GM12878 (cell line): ENCODE results near the gene ZNF775.

Experiments used
- BACH1 ChIP-seq: fragments of 450-650 bp; IDR thresholded peaks from 2 replicates; pipeline ENCODE4 v1.6.1; 2017; ENCODE audit warnings: mild to moderate bottlenecking, borderline replicate concordance
- BHLHE40 ChIP-seq, 2 experiments: fragments of 450-650 bp in 1 of 2; IDR thresholded peaks; 2 replicates each; pipeline ENCODE4 v1.6.1; 2011 to 2017; ENCODE audit warnings: low read depth in 2 of 2, borderline replicate concordance in 1 of 2, improper control_type of control experiment in 1 of 2, low read length in 1 of 2, mild to moderate bottlenecking in 1 of 2
- IRF3 ChIP-seq: fragments of 450-650 bp; IDR thresholded peaks from 2 replicates; pipeline ENCODE4 v1.6.1; 2014; ENCODE audit warnings: mild to moderate bottlenecking
- RAD21 ChIP-seq: IDR thresholded peaks from 2 replicates; pipeline ENCODE4 v1.6.1; 2011; ENCODE audit warnings: mild to moderate bottlenecking, low read depth, low read length, moderate library complexity; ENCODE audit not compliant: insufficient read depth
- SIN3A ChIP-seq: IDR thresholded peaks from 2 replicates; pipeline ENCODE4 v1.6.1; 2012; ENCODE audit warnings: low read depth, low read length, improper control_type of control experiment
- SP1 ChIP-seq: IDR thresholded peaks from one replicate; pipeline ENCODE4 v1.6.1; 2011; ENCODE audit warnings: low read depth, low read length
- TF ChIP-seq, protein P1 (sequence below), 3 experiments: IDR thresholded peaks in 2 of 3; conservative IDR thresholded peaks in 1 of 3; 2 replicates each; pipeline ENCODE4 v1.5.1; 2011; ENCODE audit warnings: low read depth in 3 of 3, low read length in 3 of 3, mild to moderate bottlenecking in 3 of 3, control low read depth in 2 of 3, moderate library complexity in 2 of 3, inconsistent platforms in 1 of 3, mixed read lengths in 1 of 3; ENCODE audit not compliant: control insufficient read depth in 2 of 3, insufficient read depth in 1 of 3; ENCODE audit errors: extremely low read depth in 1 of 3
- TF ChIP-seq, protein P2 (sequence below): IDR thresholded peaks from 2 replicates; pipeline ENCODE4 v1.6.1; 2012; ENCODE audit warnings: low read depth, low read length, improper control_type of control experiment
- TF ChIP-seq, protein P3 (sequence below): IDR thresholded peaks from 2 replicates; pipeline ENCODE4 v1.6.1; 2012; ENCODE audit warnings: low read length, inconsistent platforms

DNA sequence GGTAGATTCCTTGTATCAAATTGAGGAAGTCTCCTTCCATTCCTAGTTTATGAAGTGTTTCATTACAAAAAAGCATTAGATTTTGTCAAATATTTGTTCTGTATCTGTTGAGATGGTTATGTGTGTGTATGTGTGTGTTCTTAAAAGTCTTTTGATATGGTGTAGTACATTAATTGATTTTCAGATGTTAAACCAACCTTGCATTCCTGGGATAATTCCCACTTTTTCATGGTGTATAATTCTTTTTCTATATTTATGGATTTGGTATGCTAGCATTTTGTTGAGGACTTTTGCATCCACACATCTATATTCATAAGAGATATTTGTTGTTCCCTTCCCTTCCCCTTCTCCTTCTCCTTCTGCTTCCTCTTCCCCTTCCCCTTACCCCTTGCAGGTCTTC lies 62.4 kb downstream of the ZNF775 start:
- TF ChIP-seq, protein P1, sequence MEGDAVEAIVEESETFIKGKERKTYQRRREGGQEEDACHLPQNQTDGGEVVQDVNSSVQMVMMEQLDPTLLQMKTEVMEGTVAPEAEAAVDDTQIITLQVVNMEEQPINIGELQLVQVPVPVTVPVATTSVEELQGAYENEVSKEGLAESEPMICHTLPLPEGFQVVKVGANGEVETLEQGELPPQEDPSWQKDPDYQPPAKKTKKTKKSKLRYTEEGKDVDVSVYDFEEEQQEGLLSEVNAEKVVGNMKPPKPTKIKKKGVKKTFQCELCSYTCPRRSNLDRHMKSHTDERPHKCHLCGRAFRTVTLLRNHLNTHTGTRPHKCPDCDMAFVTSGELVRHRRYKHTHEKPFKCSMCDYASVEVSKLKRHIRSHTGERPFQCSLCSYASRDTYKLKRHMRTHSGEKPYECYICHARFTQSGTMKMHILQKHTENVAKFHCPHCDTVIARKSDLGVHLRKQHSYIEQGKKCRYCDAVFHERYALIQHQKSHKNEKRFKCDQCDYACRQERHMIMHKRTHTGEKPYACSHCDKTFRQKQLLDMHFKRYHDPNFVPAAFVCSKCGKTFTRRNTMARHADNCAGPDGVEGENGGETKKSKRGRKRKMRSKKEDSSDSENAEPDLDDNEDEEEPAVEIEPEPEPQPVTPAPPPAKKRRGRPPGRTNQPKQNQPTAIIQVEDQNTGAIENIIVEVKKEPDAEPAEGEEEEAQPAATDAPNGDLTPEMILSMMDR (IDR thresholded peaks at IDR 0.05 in 2 of 3, conservative IDR thresholded peaks at IDR 0.05 in 1 of 3; ENCODE audit: control insufficient read depth in 2 of 3, extremely low read depth in 1 of 3, insufficient read depth in 1 of 3, low read depth in 3 of 3, low read length in 3 of 3), result no peak
- TF ChIP-seq BHLHE40 (IDR thresholded peaks at IDR 0.05; ENCODE audit: borderline replicate concordance in 1 of 2, low read depth in 2 of 2, low read length in 1 of 2), result no peak
- TF ChIP-seq, protein P2, sequence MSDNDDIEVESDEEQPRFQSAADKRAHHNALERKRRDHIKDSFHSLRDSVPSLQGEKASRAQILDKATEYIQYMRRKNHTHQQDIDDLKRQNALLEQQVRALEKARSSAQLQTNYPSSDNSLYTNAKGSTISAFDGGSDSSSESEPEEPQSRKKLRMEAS, result no peak
- no peak for TF ChIP-seq SIN3A
- no peak for TF ChIP-seq RAD21
- TF ChIP-seq, protein P3, sequence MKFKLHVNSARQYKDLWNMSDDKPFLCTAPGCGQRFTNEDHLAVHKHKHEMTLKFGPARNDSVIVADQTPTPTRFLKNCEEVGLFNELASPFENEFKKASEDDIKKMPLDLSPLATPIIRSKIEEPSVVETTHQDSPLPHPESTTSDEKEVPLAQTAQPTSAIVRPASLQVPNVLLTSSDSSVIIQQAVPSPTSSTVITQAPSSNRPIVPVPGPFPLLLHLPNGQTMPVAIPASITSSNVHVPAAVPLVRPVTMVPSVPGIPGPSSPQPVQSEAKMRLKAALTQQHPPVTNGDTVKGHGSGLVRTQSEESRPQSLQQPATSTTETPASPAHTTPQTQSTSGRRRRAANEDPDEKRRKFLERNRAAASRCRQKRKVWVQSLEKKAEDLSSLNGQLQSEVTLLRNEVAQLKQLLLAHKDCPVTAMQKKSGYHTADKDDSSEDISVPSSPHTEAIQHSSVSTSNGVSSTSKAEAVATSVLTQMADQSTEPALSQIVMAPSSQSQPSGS, result no peak
- TF ChIP-seq IRF3, result no peak
- no peak for TF ChIP-seq BACH1
- TF ChIP-seq SP1, result no peak
